ENCODE measurements around the gene ZCCHC8. TPM values are rescaled to one million over a fixed set of nuclear protein-coding genes. Genes with fewer than 3 reads are reported as not detected.

Gene ZCCHC8
- total RNA-seq, 4 donors from 2014 or later = 30.4 to 40.8 (median 37.5) TPM

GRCh38 chr12:122483969-122484368 lies 16.8 kb downstream of the ZCCHC8 start:
- H3K27me3 ChIP-seq = no peaks in the 10 kb centered on the region
- no peak overlapping the region for H3K4me3 ChIP-seq (replicated peaks in 1 of 3)
- no peaks in the 10 kb centered on the region for H3K9me3 ChIP-seq
- intact Hi-C loops (cut with DNase I) = no loop called here
- TF ChIP-seq POLR2A (IDR thresholded peaks at IDR 0.05) = no peak
- TF ChIP-seq, protein P1, sequence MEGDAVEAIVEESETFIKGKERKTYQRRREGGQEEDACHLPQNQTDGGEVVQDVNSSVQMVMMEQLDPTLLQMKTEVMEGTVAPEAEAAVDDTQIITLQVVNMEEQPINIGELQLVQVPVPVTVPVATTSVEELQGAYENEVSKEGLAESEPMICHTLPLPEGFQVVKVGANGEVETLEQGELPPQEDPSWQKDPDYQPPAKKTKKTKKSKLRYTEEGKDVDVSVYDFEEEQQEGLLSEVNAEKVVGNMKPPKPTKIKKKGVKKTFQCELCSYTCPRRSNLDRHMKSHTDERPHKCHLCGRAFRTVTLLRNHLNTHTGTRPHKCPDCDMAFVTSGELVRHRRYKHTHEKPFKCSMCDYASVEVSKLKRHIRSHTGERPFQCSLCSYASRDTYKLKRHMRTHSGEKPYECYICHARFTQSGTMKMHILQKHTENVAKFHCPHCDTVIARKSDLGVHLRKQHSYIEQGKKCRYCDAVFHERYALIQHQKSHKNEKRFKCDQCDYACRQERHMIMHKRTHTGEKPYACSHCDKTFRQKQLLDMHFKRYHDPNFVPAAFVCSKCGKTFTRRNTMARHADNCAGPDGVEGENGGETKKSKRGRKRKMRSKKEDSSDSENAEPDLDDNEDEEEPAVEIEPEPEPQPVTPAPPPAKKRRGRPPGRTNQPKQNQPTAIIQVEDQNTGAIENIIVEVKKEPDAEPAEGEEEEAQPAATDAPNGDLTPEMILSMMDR (IDR thresholded peaks at IDR 0.05) = no peak
- no peak for DNase-seq
- no peaks in the 10 kb centered on the region for H3K4me1 ChIP-seq
- 97 to 98% methylated on average over 5 of the region's 5 CpGs for WGBS, 2 donors
- no peak overlapping the region for H3K27ac ChIP-seq
- peaks cover 53 to 70% of the 10 kb centered on the region in 2 donors for H3K36me3 ChIP-seq

- no peak for DNase-seq
- WGBS, 2 donors = 93 to 96% methylated on average over 6 of the region's 6 CpGs
- H3K27ac ChIP-seq = no peak overlapping the region
- H3K9me3 ChIP-seq = no peaks in the 10 kb centered on the region
- no peaks in the 10 kb centered on the region for H3K27me3 ChIP-seq
- intact Hi-C loops (cut with DNase I) = no loop called here
- H3K4me1 ChIP-seq = no peaks in the 10 kb centered on the region
- peaks cover 56 to 74% of the 10 kb centered on the region in 2 donors for H3K36me3 ChIP-seq
- no peak overlapping the region for H3K4me3 ChIP-seq (replicated peaks in 1 of 3)
- no peak for TF ChIP-seq POLR2A (IDR thresholded peaks at IDR 0.05)
- TF ChIP-seq, protein P1 (IDR thresholded peaks at IDR 0.05) = no peak
Observed at GRCh38 chr12:122481861-122482260, 18.9 kb downstream of the ZCCHC8 start.

- 96 to 98% methylated on average over 8 of the region's 8 CpGs for WGBS, 2 donors
Observed at GRCh38 chr12:122480753-122481152, 20.0 kb downstream of the ZCCHC8 start.

GRCh38 chr12:122474324-122474716 lies 26.4 kb downstream of the ZCCHC8 start:
- Histone ChIP-seq H3K27me3 (no peaks in the 10 kb centered on the region), H3K4me3 (replicated peaks in 1 of 3) (no peak overlapping the region), H3K9me3 (no peaks in the 10 kb centered on the region), H3K27ac (no peak overlapping the region), H3K4me1 (peaks cover 5 to 6% of the 10 kb centered on the region in 2 donors), H3K36me3 (peaks cover 54 to 60% of the 10 kb centered on the region in 2 donors)
- DNase-seq = no peak
- no peak for TF ChIP-seq POLR2A (IDR thresholded peaks at IDR 0.05)
- TF ChIP-seq, protein P1 (IDR thresholded peaks at IDR 0.05) = no peak
- 89 to 91% methylated on average over 2 of the region's 2 CpGs for WGBS, 2 donors
- intact Hi-C loops (cut with DNase I) = loop anchor here (5.0 kb wide), 1 partner anchor 77 kb away; no protein-coding TSS in a partner anchor

More at GRCh38 chr12:122480753-122481152, 20.0 kb downstream of the ZCCHC8 start:
- H3K27me3 ChIP-seq = no peaks in the 10 kb centered on the region
- intact Hi-C loops (cut with DNase I) = no loop called here
- no peak overlapping the region for H3K4me3 ChIP-seq (replicated peaks in 1 of 3)
- no peak for DNase-seq
- TF ChIP-seq, protein P1 (IDR thresholded peaks at IDR 0.05) = no peak
- H3K4me1 ChIP-seq = no peaks in the 10 kb centered on the region
- peaks cover 58 to 81% of the 10 kb centered on the region in 2 donors for H3K36me3 ChIP-seq
- no peak overlapping the region for H3K27ac ChIP-seq
- H3K9me3 ChIP-seq = no peaks in the 10 kb centered on the region

GRCh38 chr12:122473543-122474323 lies 27.0 kb downstream of the ZCCHC8 start:
- WGBS, 2 donors = 84 to 89% methylated on average over 19 of the region's 19 CpGs
- DNase-seq = no peak
- intact Hi-C loops (cut with DNase I) = loop anchor here (5.0 kb wide), 1 partner anchor 76 kb away; no protein-coding TSS in a partner anchor
- H3K27ac ChIP-seq = no peak overlapping the region
- no peaks in the 10 kb centered on the region for H3K27me3 ChIP-seq
- H3K36me3 ChIP-seq = peaks cover 54% of the 10 kb centered on the region in 2 donors
- H3K9me3 ChIP-seq = no peaks in the 10 kb centered on the region
- peaks cover 5 to 6% of the 10 kb centered on the region in 2 donors for H3K4me1 ChIP-seq
- no peak overlapping the region for H3K4me3 ChIP-seq (replicated peaks in 1 of 3)
- TF ChIP-seq POLR2A (IDR thresholded peaks at IDR 0.05) = no peak
